SIG-M5 treated with dmso at 0.1 percent for 504 hours (cell line): ENCODE results near the gene SAMD9.
"Not testable (repeated sequence)": the region's sequence is repeated elsewhere in the genome, so short reads cannot be mapped to it uniquely, and the experiment has no call there.

Experiments
- DNase-seq: peaks from one replicate; lab custom pipeline; 2025; ENCODE audit not compliant: unreplicated experiment; lab: John Stamatoyannopoulos, UW

Gene SAMD9

GRCh38 chr7:93120592-93121549, 3.1 kb upstream of the SAMD9 start:
- no peak for DNase-seq

GRCh38 chr7:93119191-93119905, 1.6 kb upstream of the SAMD9 start:
- DNase-seq, result no peak

GRCh38 chr7:93117327-93117726, 452 bp downstream of the SAMD9 start:
- DNase-seq, result no peak

- DNase-seq, result no peak
These were observed 2.0 kb downstream of the SAMD9 start for GRCh38 chr7:93115796-93116195.

- no peak for DNase-seq
These were observed 9.8 kb downstream of the SAMD9 start for GRCh38 chr7:93108003-93108402.

- no peak for DNase-seq
These were observed 20.4 kb downstream of the SAMD9 start for GRCh38 chr7:93097388-93097787.

- peak; percentile 53 for DNase-seq
These were observed 24.9 kb downstream of the SAMD9 start for GRCh38 chr7:93092757-93093370.

GRCh38 chr7:93073357-93073756, 44.4 kb downstream of the SAMD9 start:
- not testable (repeated sequence) for DNase-seq

- no peak for DNase-seq
These were observed 55.2 kb downstream of the SAMD9 start for GRCh38 chr7:93062599-93062998.

GRCh38 chr7:93060865-93061264, 56.9 kb downstream of the SAMD9 start:
- no peak for DNase-seq

- DNase-seq, result no peak
These were observed 57.8 kb downstream of the SAMD9 start for GRCh38 chr7:93060025-93060424.

- not testable (repeated sequence) for DNase-seq
These were observed 61.2 kb downstream of the SAMD9 start for GRCh38 chr7:93056621-93057020.

GRCh38 chr7:93055543-93056107, 62.2 kb downstream of the SAMD9 start:
- DNase-seq, result peak; percentile 54

GRCh38 chr7:93054975-93055374, 62.8 kb downstream of the SAMD9 start:
- no peak for DNase-seq

GRCh38 chr7:93053949-93054943, 63.5 kb downstream of the SAMD9 start:
- DNase-seq, result no peak

- no peak for DNase-seq
These were observed 64.4 kb downstream of the SAMD9 start for GRCh38 chr7:93053209-93053948.

- DNase-seq, result no peak
These were observed 66.1 kb downstream of the SAMD9 start for GRCh38 chr7:93051660-93052059.
